CD14-positive monocyte (primary cell): Measurements from ENCODE around the gene SBK3. TPM values are rescaled to one million over a fixed set of nuclear protein-coding genes. Genes with fewer than 3 reads are reported as not detected.
A peak's percentile ranks its signal among the peaks of the same experiment; 100 is the strongest.

Experiments
- DNase-seq, 3 donors: peaks; one replicate each; pipeline ENCODE4 v3.0.0-alpha.2; 2011 to 2022
- H2AFZ ChIP-seq: 2 replicates; pipeline ENCODE4 v1.6.0; 2012; ENCODE audit warnings: mild to moderate bottlenecking, low read depth, low read length, inconsistent platforms; ENCODE audit not compliant: insufficient read depth, poor library complexity, severe bottlenecking
- H3K27ac ChIP-seq, 2 donors: 1 replicate in 1 of 2; 2 replicates in 1 of 2; pipeline ENCODE4 v1.5.1; 2012 to 2013; ENCODE audit warnings: low read length in 2 of 2, control low read depth in 1 of 2, inconsistent platforms in 1 of 2, low read depth in 1 of 2, mild to moderate bottlenecking in 1 of 2
- H3K27me3 ChIP-seq, 2 donors: one replicate each; pipeline versions ENCODE4 v1.6.0 to v1.6.1; 2011 to 2013; ENCODE audit warnings: low read length in 2 of 2; ENCODE audit not compliant: control insufficient read depth in 2 of 2, insufficient read depth in 2 of 2
- H3K36me3 ChIP-seq, 2 donors: replicated peaks in 1 of 2; 1 replicate in 1 of 2; 2 replicates in 1 of 2; pipeline versions ENCODE4 v1.5.1 to v1.6.1; 2012 to 2013; ENCODE audit warnings: low read length in 2 of 2, control low read depth in 1 of 2, inconsistent platforms in 1 of 2, mild to moderate bottlenecking in 1 of 2; ENCODE audit not compliant: insufficient read depth in 2 of 2, control insufficient read depth in 1 of 2
- H3K4me1 ChIP-seq, 2 donors: 1 replicate in 1 of 2; 2 replicates in 1 of 2; pipeline versions ENCODE4 v1.5.1 to v1.6.1; 2012 to 2013; ENCODE audit warnings: low read length in 2 of 2, control low read depth in 1 of 2, inconsistent platforms in 1 of 2, mild to moderate bottlenecking in 1 of 2, moderate library complexity in 1 of 2; ENCODE audit not compliant: insufficient read depth in 2 of 2, control insufficient read depth in 1 of 2
- H3K4me2 ChIP-seq: replicated peaks from 2 replicates; pipeline ENCODE3; 2012; ENCODE audit warnings: low read length, moderate library complexity, mild to moderate bottlenecking; ENCODE audit not compliant: poor library complexity, severe bottlenecking; ENCODE audit errors: extremely low read depth
- H3K4me3 ChIP-seq, 3 experiments: fragments of 200-600 bp in 1 of 3; sonication (generic) in 1 of 3; replicated peaks in 1 of 3; 1 replicate in 2 of 3; 2 replicates in 1 of 3; pipeline ENCODE4 v1.5.1; 2011 to 2013; ENCODE audit warnings: low read length in 3 of 3, mild to moderate bottlenecking in 3 of 3, control low read depth in 2 of 3, low read depth in 2 of 3, inconsistent platforms in 1 of 3, moderate library complexity in 1 of 3
- H3K79me2 ChIP-seq: 2 replicates; pipeline ENCODE4 v1.6.0; 2012; ENCODE audit warnings: mild to moderate bottlenecking, control low read depth, inconsistent platforms, low read length, moderate library complexity; ENCODE audit not compliant: insufficient read depth
- H3K9ac ChIP-seq: 2 replicates; pipeline ENCODE4 v1.6.0; 2017; ENCODE audit warnings: low read length, mild to moderate bottlenecking; ENCODE audit not compliant: insufficient read depth, poor library complexity, severe bottlenecking
- H3K9me3 ChIP-seq, 2 donors: replicated peaks in 1 of 2; 1 replicate in 1 of 2; 2 replicates in 1 of 2; pipeline versions ENCODE4 v1.5.1 to v1.6.1; 2012 to 2013; ENCODE audit warnings: low read length in 2 of 2, control low read depth in 1 of 2; ENCODE audit not compliant: control insufficient read depth in 1 of 2, insufficient read depth in 1 of 2
- H4K20me1 ChIP-seq: 2 replicates; pipeline ENCODE4 v1.6.0; 2012; ENCODE audit warnings: mild to moderate bottlenecking, low read length, control low read depth, moderate library complexity; ENCODE audit not compliant: insufficient read depth
- H3K27ac Mint-ChIP-seq, 7 donors: one replicate each; pipeline ENCODE4 v1.8.0; 2020; ENCODE audit warnings: mild to moderate bottlenecking in 7 of 7, mixed read lengths in 7 of 7, moderate library complexity in 6 of 7, inconsistent platforms in 2 of 7
- H3K27me3 Mint-ChIP-seq, 3 donors: one replicate each; pipeline ENCODE4 v1.8.0; 2021 to 2022; ENCODE audit warnings: low read depth in 3 of 3, mild to moderate bottlenecking in 3 of 3, mixed read lengths in 3 of 3, moderate library complexity in 3 of 3, inconsistent platforms in 1 of 3
- H3K36me3 Mint-ChIP-seq, 2 donors: one replicate each; pipeline ENCODE4 v1.8.0; 2020; ENCODE audit warnings: mixed read lengths in 2 of 2, inconsistent platforms in 1 of 2, mild to moderate bottlenecking in 1 of 2
- H3K4me1 Mint-ChIP-seq: one replicate; pipeline ENCODE4 v1.8.0; 2020; ENCODE audit warnings: mild to moderate bottlenecking, mixed read lengths
- H3K4me3 Mint-ChIP-seq, 2 donors: one replicate each; pipeline ENCODE4 v1.8.0; 2020; ENCODE audit warnings: mild to moderate bottlenecking in 2 of 2, mixed read lengths in 2 of 2, moderate library complexity in 1 of 2
- H3K9me3 Mint-ChIP-seq, 7 donors: one replicate each; pipeline ENCODE4 v1.8.0; 2020 to 2022; ENCODE audit warnings: mixed read lengths in 7 of 7, mild to moderate bottlenecking in 6 of 7, moderate library complexity in 6 of 7, inconsistent platforms in 2 of 7
- WGBS: methylation state at CpG from one replicate; pipeline ENCODE4 v1.1.5; 2013; ENCODE audit warnings: missing lambda C conversion rate; ENCODE audit not compliant: insufficient coverage; 5-methylcytosine and 5-hydroxymethylcytosine counted together
- intact Hi-C, 2 donors: fragments of 100-400 bp; cut with micrococcal nuclease; formaldehyde crosslinking; loops; one replicate each; pipeline versions ENCODE4 v1.15.0 to v1.15.1; 2023
- polyA plus RNA-seq, 3 donors: library from polyadenylated mRNA; depleted of rRNA in 1 of 3; unstranded in 2 of 3; stranded (reverse) in 1 of 3; fragments of 300-500 nt in 2 of 3; fragments of >200 nt in 1 of 3; fragmentation: Illumina TruSeq in 2 of 3; gene quantifications; 1 replicate in 2 of 3; 2 replicates in 1 of 3; pipeline ENCODE4 v1.2.3, GENCODE V29; 2012 to 2021
- TF ChIP-seq, protein P1 (sequence below): fragments of 200-600 bp; IDR thresholded peaks from one replicate; pipeline ENCODE4 v1.8.0; 2022; ENCODE audit warnings: antibody characterized with exemption, mild to moderate bottlenecking

Gene SBK3
- polyA plus RNA-seq, 3 donors = not detected

DNA sequence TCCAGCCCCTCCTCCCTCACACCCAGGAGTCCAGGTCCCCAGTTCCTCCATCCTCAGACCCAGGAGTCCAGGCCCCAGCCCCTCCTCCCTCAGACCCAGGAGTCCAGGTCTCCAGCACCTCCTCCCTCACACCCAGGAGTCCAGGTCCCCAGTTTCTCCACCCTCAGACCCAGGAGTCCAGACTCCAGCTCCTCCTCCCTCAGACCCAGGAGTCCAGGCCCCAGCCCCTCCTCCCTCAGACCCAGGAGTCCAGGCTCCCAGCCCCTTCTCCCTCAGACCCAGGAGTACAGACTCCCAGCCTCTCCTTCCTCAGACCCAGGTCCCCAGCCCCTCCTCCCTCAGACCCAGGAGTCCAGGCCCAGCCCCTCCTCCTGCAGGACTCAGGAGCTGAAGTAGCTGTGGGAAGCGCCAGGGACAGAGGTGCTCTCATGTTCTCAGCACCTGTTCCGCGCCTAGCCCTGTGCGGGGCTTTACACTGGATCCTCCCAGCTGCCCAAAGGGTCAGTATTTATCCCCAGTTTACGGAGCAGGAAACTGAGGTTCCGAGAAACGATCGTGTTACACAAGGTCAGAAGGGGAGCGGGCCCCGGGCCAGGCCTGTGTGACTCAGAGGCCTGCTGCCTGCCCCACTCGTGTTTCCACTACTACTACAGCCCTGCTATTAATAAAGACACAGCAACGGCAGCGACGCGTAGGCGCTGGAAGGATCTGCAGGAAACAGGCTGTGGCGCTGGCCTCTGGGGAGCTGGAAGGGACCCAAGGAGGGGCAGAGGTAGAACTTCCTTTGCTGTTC is 1.7 kb upstream of the SBK3 start:
- peak; percentile 7 to 44 (median 10) for DNase-seq
- peaks cover 0 to 7% of the 10 kb centered on the region in 2 donors for H3K4me1 ChIP-seq
- Mint-ChIP-seq H3K27ac (peak overlapping the region in 4 of 7 donors; percentile 21 to 81 (median 46)), H3K27me3 (peaks cover 15 to 25% (median 21%) of the 10 kb centered on the region in 3 donors), H3K9me3 (peaks cover 0 to 5% (median 0%) of the 10 kb centered on the region in 7 donors), H3K36me3 (no peaks in the 10 kb centered on the region), H3K4me1 (peaks cover 7% of the 10 kb centered on the region), H3K4me3 (peak overlapping the region in 1 of 2 donors; percentile 36)
- no peaks in the 10 kb centered on the region for H3K36me3 ChIP-seq
- peak overlapping the region; percentile 21 for H3K9ac ChIP-seq
- no peaks in the 10 kb centered on the region for H3K79me2 ChIP-seq
- 9% methylated on average over 10 of the region's 17 CpGs for WGBS
- intact Hi-C loops = no loop called here
- no peak overlapping the region for H3K27ac ChIP-seq
- no peak overlapping the region for H3K4me3 ChIP-seq
- no peaks in the 10 kb centered on the region for H4K20me1 ChIP-seq
- no peak overlapping the region for H3K4me2 ChIP-seq
- TF ChIP-seq, protein P1, sequence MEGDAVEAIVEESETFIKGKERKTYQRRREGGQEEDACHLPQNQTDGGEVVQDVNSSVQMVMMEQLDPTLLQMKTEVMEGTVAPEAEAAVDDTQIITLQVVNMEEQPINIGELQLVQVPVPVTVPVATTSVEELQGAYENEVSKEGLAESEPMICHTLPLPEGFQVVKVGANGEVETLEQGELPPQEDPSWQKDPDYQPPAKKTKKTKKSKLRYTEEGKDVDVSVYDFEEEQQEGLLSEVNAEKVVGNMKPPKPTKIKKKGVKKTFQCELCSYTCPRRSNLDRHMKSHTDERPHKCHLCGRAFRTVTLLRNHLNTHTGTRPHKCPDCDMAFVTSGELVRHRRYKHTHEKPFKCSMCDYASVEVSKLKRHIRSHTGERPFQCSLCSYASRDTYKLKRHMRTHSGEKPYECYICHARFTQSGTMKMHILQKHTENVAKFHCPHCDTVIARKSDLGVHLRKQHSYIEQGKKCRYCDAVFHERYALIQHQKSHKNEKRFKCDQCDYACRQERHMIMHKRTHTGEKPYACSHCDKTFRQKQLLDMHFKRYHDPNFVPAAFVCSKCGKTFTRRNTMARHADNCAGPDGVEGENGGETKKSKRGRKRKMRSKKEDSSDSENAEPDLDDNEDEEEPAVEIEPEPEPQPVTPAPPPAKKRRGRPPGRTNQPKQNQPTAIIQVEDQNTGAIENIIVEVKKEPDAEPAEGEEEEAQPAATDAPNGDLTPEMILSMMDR = no peak
- peak overlapping the region; percentile 63 for H2AFZ ChIP-seq
- no peaks in the 10 kb centered on the region for H3K9me3 ChIP-seq
- H3K27me3 ChIP-seq = no peaks in the 10 kb centered on the region

DNA sequence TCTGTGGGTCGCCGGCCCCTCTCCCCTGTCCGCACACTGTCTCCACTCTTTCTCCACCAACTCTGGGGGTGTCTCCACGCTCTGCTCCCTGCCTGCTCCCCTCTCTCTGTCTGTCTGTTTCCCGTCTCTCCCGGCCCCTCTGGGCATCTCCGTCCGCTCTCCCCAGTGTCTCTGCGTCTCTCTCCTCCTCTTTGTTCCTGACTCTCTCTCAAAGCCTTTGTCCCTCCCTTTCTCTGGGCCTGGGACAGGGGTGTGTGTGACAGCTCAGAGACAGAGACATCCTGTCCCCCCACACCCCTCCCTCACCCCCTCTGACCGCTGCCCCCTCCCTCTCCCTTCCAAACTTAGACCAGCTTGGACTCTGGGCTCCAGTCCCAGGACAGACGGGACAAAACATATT is 668 bp upstream of the SBK3 start:
- Histone ChIP-seq H3K36me3 (no peaks in the 10 kb centered on the region), H3K4me2 (no peak overlapping the region), H4K20me1 (no peaks in the 10 kb centered on the region), H3K4me3 (no peak overlapping the region), H3K79me2 (no peaks in the 10 kb centered on the region), H3K4me1 (peaks cover 0 to 7% of the 10 kb centered on the region in 2 donors), H2AFZ (no peak overlapping the region), H3K27ac (no peak overlapping the region), H3K27me3 (no peaks in the 10 kb centered on the region), H3K9ac (no peak overlapping the region), H3K9me3 (no peaks in the 10 kb centered on the region)
- intact Hi-C loops = no loop called here
- no peak overlapping the region for H3K4me3 Mint-ChIP-seq
- no peak for DNase-seq
- H3K27ac Mint-ChIP-seq = no peak overlapping the region
- TF ChIP-seq, protein P1 = no peak
- H3K27me3 Mint-ChIP-seq = peaks cover 15 to 24% (median 21%) of the 10 kb centered on the region in 3 donors
- 91% methylated on average over 7 of the region's 11 CpGs for WGBS
- H3K4me1 Mint-ChIP-seq = peaks cover 7% of the 10 kb centered on the region
- H3K36me3 Mint-ChIP-seq = no peaks in the 10 kb centered on the region
- H3K9me3 Mint-ChIP-seq = peaks cover 0 to 5% (median 0%) of the 10 kb centered on the region in 7 donors
